Neuron (in vitro differentiated cells): ENCODE measurements around the gene TRAPPC3.
A peak's percentile ranks its signal among the peaks of the same experiment; 100 is the strongest.
"Not testable (repeated sequence)": the region's sequence is repeated elsewhere in the genome, so short reads cannot be mapped to it uniquely, and the experiment has no call there.

ENCODE experiments used
- H2AFZ ChIP-seq: one replicate; pipeline ENCODE4 v1.6.1; 2013; ENCODE audit warnings: low read depth, mild to moderate bottlenecking, inconsistent platforms, low read length, moderate library complexity
- H3K27me3 ChIP-seq: one replicate; pipeline ENCODE4 v1.6.1; 2013; ENCODE audit warnings: low read length; ENCODE audit not compliant: insufficient read depth
- H3K36me3 ChIP-seq: one replicate; pipeline ENCODE4 v1.6.1; 2013; ENCODE audit warnings: low read length; ENCODE audit not compliant: insufficient read depth
- H3K4me1 ChIP-seq: one replicate; pipeline ENCODE4 v1.6.1; 2013; ENCODE audit warnings: low read length; ENCODE audit not compliant: insufficient read depth
- H3K4me3 ChIP-seq: 2 replicates; pipeline ENCODE4 v1.5.1; 2013; ENCODE audit warnings: mild to moderate bottlenecking, low read length, moderate library complexity
- H3K9me3 ChIP-seq: one replicate; pipeline ENCODE4 v1.6.1; 2013; ENCODE audit warnings: low read length

Gene TRAPPC3

DNA sequence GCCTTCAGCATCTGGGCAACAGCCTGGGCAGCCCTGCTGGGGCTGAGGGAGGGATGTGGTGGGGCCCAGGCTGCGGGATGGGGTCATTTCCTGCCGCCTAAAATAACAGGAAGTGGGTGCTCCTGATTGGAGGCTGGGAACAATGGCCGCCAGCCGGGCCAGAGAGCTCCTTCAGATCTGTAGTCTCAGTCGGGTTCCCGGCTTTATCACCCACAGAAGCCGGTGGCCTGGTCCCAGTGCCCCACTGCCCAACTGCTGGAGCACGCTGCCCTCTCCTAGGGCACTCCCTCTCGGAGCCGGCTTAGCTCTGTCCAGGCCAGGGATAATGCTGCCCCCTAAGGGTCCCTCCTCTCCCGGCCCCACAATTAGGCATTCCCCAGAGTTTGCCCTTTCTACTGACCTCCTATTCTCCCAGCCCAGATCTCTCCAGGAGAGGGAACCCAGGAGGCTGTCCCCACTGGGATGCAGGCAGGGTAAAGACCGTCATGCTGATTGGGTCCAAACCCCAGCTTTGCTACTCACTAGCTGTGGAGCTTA lies 11.7 kb upstream of the TRAPPC3 start:
- Histone ChIP-seq H3K27me3 (no peaks in the 10 kb centered on the region), H3K9me3 (no peaks in the 10 kb centered on the region), H3K36me3 (peaks cover 21% of the 10 kb centered on the region), H2AFZ (no peak overlapping the region), H3K4me3 (peak overlapping the region; percentile 40), H3K4me1 (peaks cover 42% of the 10 kb centered on the region)

DNA sequence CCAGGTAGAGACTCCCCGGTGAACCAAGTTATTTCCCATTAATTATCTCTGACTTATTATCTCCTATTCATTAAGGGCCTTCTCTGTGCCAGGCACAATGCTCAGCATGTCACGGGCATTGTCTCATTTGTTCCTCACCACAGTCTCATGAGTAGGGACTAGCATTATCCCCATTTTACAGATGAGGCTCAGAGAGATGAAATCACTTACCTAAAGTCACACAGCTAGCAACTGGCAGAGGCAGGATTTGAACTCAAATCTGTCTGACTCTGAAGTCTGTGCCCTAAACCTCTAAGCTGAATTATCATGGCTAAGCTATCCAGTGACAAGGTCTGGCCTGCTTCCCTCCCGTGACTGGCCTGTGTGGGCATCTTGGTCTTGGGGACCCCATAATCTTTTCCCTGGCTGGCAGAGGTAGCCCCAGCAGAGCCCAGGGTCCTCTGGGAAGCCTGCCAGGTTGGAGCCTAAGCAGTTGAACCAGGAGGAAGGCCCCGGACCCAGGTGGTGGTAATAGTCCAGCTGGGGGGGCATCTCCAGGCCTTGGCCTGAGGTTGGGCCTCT lies 11.2 kb upstream of the TRAPPC3 start:
- Histone ChIP-seq H3K9me3 (no peaks in the 10 kb centered on the region), H2AFZ (no peak overlapping the region), H3K36me3 (peaks cover 21% of the 10 kb centered on the region), H3K27me3 (no peaks in the 10 kb centered on the region), H3K4me1 (peaks cover 40% of the 10 kb centered on the region), H3K4me3 (peak overlapping the region; percentile 40)

DNA sequence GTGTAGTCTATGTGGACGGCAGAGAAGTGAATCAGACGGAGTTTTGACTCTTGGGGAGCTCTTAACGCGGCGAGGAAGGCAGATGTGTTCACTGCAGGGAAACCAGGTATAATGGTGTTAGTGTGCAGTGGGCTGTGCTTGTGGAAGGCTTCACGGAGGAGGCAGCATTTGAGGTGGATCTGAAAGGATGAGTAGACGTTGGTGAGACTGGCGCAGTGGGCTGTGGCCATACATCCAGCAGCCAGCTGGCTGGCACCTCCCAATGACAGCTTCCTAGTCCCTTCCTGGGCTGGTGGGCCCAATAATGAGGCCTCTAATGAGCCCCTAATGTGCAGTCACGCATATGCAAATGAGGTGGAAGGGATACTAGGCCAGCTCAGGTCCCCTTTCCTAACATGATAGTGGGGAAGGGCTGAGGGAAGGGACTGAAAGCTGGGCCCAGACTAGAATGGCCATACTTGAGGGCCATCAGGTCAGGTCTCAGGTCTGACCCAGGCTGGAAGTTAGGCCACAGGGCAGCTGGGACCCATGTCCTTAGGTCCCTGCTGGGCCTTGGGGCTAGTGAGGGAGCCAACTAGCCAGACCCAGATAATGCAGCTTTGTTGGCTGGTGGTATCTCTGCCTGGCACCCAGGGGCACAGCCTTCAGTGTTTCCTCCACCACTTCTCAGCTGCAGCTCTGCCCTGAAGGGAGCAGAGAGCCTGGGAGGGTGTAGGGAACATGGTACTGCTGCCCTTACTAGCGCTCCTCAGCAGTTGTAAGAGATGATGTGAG lies 10.5 kb upstream of the TRAPPC3 start:
- peaks cover 43% of the 10 kb centered on the region for H3K4me1 ChIP-seq
- H3K9me3 ChIP-seq = no peaks in the 10 kb centered on the region
- no peak overlapping the region for H2AFZ ChIP-seq
- no peak overlapping the region for H3K4me3 ChIP-seq
- H3K27me3 ChIP-seq = no peaks in the 10 kb centered on the region
- peaks cover 21% of the 10 kb centered on the region for H3K36me3 ChIP-seq

DNA sequence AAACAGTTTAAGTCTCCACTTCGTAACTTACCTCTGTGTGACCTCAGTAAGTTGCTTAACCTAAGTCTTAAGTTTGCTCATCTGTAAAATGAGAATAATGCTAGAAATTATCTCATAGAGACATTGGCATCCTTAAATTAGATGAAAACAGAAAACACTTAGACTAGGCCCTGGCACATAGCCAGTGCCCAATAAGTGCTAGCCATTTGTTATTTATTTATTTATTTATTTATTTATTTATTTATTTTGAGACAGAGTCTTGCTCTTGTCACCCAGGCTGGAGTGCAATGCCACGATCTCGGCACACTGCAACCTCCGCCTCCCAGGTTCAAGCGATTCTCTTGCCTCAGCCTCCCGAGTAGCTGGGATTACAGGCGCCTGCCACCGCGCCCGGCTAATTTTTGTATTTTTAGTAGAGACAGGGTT lies 9.6 kb upstream of the TRAPPC3 start:
- not testable (repeated sequence) for H3K27me3 ChIP-seq, H3K9me3 ChIP-seq, H2AFZ ChIP-seq, H3K4me3 ChIP-seq
- H3K36me3 ChIP-seq = peaks cover 11% of the 10 kb centered on the region
- H3K4me1 ChIP-seq = peaks cover 51% of the 10 kb centered on the region

DNA sequence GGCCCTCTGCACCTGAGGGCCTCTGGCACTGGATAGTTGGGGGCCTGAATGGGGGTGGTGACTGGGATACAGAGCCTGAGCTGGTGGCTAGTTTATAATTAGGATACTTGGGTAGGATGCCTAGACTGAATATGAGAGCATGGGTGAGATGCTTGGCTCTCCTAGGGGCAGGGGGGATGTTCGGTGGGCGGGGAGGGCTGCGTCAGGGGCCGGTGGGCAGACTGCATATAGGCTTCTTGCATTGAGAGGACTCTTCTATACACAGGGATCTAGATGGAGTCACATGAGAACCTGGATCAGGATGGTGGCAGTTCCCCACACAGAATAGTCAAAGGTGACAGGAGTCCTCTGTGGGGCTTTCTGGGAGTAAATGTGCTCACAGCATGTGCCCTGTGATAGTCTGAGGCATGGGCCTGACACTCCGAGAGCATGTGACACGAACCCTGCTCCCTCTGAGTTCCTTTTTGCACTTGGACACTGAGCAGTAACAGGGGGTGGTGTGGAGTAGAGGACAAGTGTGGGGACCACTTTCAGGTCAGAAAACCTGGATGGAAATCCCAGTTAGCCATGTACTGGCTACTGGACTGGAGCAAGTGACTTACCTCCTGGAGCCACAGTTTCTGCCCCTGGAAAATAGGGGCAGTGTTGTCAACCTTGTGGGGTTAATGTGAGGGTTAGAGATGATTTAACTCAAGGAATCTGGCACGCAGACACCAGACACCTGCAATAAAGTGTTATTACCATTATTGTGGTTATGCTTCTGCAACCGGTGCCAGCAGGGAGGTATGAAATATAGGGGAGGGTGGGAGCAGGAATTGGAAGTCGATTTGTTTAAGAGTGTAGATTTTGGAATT lies 8.9 kb upstream of the TRAPPC3 start:
- Histone ChIP-seq H3K4me1 (peaks cover 51% of the 10 kb centered on the region), H3K4me3 (peak overlapping the region; percentile 90)

DNA sequence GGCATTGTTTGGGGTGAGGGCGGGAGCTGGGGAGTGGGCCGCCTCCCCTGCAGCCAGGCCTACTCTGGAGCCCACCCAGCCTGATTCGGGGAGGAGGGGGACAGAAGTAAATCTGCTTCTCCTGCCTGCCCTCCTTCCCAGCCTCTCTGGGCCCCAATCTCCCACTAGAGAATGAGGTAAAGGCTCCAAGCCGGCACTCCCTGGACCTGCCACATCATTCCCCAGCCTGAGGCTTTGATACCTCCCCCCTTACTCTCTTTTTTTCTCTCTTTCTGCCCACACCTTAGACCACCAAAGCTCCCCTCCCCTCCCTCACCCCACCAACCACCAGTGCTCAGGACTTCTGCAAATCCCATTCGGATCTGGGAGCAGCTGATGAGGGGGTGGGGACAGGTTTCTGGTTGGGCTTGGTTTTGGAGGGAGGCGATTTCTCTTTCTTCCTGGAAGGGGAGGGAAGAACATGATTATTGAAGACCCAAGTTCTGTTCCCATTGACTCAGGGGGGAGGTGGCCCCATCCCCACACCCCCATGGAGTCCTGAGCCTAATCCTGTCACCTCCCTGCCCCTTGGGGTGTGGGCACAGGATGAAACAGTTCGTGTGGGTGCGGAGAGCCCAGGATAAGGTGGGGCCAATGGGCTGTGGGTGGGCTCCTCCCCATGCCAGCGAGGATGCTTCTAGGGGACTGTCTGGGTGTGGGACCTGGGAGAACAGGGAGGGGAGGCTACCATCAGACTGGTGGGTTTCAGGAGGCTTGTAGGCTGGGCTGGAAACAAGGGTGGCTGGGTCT lies 8.0 kb upstream of the TRAPPC3 start:
- Histone ChIP-seq H3K9me3 (no peaks in the 10 kb centered on the region), H3K36me3 (peaks cover 11% of the 10 kb centered on the region), H3K4me3 (peak overlapping the region; percentile 90), H3K4me1 (peaks cover 51% of the 10 kb centered on the region), H2AFZ (no peak overlapping the region), H3K27me3 (no peaks in the 10 kb centered on the region)

More for the DNA sequence above, 8.9 kb upstream of the TRAPPC3 start:
- Histone ChIP-seq H2AFZ (no peak overlapping the region), H3K36me3 (peaks cover 11% of the 10 kb centered on the region), H3K27me3 (no peaks in the 10 kb centered on the region), H3K9me3 (no peaks in the 10 kb centered on the region)

DNA sequence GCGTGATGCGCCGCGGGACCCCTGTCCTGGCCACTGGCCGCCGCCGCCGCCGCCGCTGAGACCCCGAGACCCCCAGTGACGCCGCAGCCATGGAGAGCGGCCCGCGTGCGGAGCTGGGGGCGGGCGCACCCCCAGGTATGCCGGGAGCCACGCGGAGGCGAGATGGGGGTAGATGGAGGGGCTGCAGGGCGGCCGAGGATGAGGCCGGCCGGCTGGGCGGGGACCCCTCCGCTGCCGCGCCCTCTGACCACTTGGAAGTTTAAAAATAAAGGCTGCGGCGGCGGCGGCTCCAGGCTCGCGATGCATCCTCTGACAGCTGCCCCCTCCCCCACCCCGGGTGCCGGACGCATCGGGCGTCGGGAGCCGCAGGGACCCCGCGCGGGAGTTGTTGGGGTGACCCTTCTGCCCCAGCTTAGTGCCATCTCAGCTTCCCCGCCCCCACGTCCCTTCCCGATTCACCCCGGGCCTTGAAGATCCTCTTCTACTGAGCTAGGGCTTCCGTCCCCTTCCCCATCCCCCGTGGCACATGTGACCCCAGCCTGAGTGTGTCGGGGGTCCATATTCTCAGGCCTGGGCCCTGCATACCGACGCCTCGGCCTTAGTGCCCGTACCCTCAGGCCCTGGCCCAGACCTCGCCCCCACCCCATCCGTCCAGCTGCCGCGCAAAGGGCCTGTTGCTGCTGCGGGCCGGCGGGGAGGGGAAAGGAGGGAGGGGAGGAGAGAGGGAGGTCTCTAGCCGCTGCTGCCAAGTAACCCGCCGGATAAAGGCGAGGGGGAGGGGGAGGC lies 7.2 kb upstream of the TRAPPC3 start:
- no peaks in the 10 kb centered on the region for H3K27me3 ChIP-seq
- H3K4me3 ChIP-seq = peak overlapping the region; percentile 90
- peaks cover 49% of the 10 kb centered on the region for H3K4me1 ChIP-seq
- H3K9me3 ChIP-seq = no peaks in the 10 kb centered on the region
- H2AFZ ChIP-seq = no peak overlapping the region
- H3K36me3 ChIP-seq = peaks cover 8% of the 10 kb centered on the region

DNA sequence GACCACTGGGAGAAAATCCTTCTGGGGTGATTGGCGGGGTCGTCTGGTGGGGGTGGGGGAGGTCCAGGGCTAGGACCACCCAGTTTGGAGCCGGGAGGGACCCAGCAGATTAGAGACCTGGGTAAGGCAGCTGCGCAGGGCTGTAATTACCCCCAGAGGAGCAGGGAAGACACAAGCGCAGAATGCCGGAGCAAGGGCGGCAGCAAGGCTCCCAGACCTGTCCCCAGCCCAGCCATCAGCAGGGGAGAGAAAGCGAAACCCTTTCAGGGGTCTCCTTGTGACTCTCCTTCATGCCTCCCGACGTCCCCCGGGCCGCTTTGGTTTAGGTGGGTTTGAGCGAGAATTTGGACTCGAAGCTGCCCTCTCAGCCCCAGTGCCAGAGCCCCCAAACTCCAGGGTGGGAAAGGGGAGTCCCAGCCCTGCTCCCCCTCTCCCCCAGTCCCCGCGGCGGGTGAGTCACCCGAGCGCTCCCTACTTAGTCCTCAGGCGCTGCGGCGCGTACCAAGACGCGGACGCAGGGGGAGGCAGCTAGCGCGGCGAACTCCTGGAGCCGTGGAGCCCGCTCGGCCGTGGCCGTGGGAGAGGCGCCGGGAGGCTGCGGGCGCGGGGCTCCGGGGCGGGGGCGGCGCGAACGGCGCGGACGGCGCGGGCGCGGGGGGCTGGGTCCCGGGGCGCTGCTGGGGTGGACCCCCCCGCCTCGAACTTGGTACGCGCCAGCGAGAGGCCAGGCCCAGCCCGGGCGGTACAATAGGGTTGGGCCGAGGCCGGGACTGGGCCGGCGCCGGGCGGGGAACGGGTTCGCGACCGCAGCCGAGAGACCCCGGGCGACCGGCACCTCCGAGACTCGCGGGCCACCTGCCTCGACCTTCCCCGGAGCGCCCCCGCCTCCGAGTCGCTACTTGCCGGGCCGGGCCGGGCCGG lies 6.4 kb upstream of the TRAPPC3 start, which contains the start of gene MAP7D1:
MAP7D1 (plus strand) TSS at position 753 of the 921 bp plus-strand sequence. CDS start 258 bp downstream, outside the sequence.
- Histone ChIP-seq H3K27me3 (no peaks in the 10 kb centered on the region), H3K4me1 (peaks cover 45% of the 10 kb centered on the region), H3K36me3 (peaks cover 8% of the 10 kb centered on the region), H3K4me3 (peak within 1 kb of the TSS; percentile 90), H2AFZ (peak within 1 kb of the TSS; percentile 7), H3K9me3 (no peaks in the 10 kb centered on the region)

DNA sequence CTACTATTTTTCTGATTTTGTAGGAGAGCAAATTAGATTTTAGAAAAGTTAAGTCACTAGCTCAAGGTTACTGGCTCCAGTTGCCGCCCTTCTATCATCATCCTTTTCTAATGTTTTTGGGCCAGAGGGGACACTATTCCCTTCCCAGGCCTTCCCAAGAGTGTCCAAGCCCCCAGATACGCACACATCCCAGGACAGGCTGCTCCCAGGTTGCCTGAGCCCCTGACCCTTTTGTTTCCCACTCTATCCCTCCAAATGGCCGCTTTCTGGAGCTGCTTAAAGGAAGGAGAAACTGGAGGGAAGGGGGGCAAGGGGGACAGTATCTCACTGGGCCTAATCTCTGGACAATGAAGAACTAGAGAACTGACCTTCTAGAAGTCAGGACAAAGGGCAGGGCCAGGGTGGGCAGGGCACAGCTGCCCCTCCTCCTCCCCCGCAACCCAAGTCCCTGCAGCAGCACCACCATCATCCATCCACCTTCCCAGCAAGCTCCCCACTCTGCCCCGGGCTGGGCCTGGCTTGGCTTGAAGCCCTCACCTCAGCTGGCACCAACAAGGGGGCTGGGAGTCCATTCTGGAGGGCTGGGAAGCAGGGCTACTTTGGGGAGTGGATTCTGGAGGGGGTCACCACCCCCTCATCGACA lies 5.6 kb upstream of the TRAPPC3 start:
- no peak overlapping the region for H2AFZ ChIP-seq
- H3K4me1 ChIP-seq = peaks cover 45% of the 10 kb centered on the region
- peak overlapping the region; percentile 90 for H3K4me3 ChIP-seq
- H3K27me3 ChIP-seq = no peaks in the 10 kb centered on the region
- H3K9me3 ChIP-seq = no peaks in the 10 kb centered on the region
- peaks cover 8% of the 10 kb centered on the region for H3K36me3 ChIP-seq

DNA sequence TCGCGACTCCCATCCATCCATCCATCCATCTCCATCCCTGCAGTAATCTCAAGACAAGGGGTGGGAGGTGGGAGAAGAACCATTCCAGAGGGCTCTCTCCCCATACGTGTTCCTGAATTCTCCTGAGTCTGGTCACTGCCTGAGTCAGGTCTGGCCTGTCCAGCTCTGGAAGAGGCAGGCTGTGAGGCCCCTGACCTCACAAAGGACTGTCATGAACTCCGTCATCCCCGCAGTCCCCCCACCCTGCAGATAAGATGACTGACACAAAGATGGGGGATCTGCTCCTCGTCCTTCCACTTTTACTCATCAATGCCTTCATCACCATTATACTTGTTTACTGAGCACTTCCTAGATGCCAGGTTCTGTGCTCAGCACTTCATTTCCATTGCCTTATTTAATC lies 5.0 kb upstream of the TRAPPC3 start:
- Histone ChIP-seq H3K27me3 (no peaks in the 10 kb centered on the region), H3K4me3 (peak overlapping the region; percentile 90), H2AFZ (no peak overlapping the region), H3K36me3 (peaks cover 3% of the 10 kb centered on the region), H3K4me1 (peaks cover 46% of the 10 kb centered on the region), H3K9me3 (no peaks in the 10 kb centered on the region)

DNA sequence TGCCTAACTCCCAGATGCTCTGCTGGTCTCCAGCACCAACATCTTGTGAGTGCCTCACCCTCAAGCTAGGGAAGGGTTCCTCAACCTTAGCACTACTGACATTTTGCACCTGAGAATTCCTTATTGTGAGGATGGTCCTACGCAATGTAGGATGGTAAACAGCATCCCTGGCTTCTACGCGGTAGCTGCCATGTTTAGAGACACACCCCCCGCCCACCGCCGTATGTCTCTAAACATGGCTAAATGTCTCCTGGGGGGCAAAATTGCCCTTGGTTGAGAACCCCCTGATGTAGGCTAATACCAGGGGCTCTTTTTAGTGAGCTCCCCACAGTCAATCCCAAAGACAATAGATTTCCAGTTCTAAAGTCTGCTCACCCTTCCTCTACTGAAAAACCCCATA lies 4.2 kb upstream of the TRAPPC3 start:
- H3K4me1 ChIP-seq = peaks cover 46% of the 10 kb centered on the region
- peaks cover 2% of the 10 kb centered on the region for H3K36me3 ChIP-seq
- no peaks in the 10 kb centered on the region for H3K9me3 ChIP-seq
- no peak overlapping the region for H3K4me3 ChIP-seq
- no peaks in the 10 kb centered on the region for H3K27me3 ChIP-seq
- no peak overlapping the region for H2AFZ ChIP-seq
